Activated gamma-delta T cell treated with anti-CD3 and anti-CD28 coated beads, Interleukin-2, amount 50 U/mL, for 16 hours (primary cell): ENCODE measurements around the gene SLC38A11.
"Not testable (repeated sequence)": the region's sequence is repeated elsewhere in the genome, so short reads cannot be mapped to it uniquely, and the experiment has no call there.

Source experiments
- DNase-seq: peaks from one replicate; pipeline ENCODE4 v3.0.0-alpha.2; 2020; ENCODE audit warnings: low read depth

Gene SLC38A11, protein sequence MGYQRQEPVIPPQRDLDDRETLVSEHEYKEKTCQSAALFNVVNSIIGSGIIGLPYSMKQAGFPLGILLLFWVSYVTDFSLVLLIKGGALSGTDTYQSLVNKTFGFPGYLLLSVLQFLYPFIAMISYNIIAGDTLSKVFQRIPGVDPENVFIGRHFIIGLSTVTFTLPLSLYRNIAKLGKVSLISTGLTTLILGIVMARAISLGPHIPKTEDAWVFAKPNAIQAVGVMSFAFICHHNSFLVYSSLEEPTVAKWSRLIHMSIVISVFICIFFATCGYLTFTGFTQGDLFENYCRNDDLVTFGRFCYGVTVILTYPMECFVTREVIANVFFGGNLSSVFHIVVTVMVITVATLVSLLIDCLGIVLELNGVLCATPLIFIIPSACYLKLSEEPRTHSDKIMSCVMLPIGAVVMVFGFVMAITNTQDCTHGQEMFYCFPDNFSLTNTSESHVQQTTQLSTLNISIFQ

GRCh38 chr2:164954954-164955701, at the start of gene SLC38A11:
Gene SLC38A11 (minus strand): TSS chr2:164955525. CDS start chr2:164955247, 278 bp downstream.
- no peak for DNase-seq

DNA sequence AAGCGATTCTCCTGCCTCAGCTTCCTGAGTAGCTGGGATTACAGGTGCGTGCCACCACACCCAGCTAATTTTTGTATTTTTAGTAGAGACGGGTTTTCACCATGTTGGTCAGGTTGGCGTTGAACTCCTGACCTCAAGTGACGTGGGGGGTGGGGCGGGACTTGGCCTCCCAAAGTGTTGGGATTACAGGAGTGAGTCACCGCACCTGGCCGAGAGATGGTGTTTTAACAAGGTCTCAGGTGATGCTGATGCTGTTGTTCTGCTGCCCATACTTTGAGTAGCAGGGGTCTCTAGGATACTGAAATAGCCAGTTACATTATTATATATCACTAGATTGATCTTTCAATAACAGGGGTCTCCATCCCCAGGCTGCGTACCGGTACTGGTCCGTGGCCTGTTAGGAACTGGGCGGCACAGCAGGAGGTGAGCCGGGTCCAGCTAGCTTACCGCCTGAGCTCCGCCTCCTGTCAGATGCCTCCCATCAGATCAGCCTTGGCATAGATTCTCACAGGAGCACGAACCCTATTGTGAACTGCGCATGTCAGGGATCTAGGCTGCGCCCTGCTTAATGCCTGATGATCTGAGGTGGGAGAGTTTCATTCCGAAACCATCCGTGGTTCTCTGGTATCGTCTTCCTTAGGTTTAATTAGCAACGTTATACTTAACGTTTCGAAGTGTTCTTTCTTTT, 48.3 kb upstream of the SLC38A11 start:
- no peak for DNase-seq

- DNase-seq = no peak
Measured at GRCh38 chr2:165002638-165003037, 47.3 kb upstream of the SLC38A11 start.

GRCh38 chr2:164994664-164995299, 39.5 kb upstream of the SLC38A11 start:
- DNase-seq = not testable (repeated sequence)

GRCh38 chr2:164993287-164994016, 38.1 kb upstream of the SLC38A11 start:
- no peak for DNase-seq

DNA sequence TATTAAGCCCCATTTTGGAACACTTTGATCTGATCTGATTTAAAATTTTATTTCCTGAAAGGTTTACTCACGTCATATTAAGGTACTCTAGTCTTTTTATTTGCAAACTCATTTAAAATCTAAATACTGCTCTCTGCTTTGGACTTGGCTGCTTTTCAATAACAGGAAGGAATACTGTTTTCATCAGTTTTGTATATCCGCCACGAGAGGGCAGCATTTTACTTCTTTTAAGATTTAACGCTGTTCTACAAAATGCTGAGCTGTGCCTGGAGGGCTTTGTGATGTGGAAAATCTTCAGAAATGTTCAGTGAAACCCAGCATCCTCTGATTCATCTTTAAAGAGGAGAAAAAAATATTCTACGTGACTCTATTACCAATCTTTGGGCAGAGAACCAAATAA, 37.5 kb upstream of the SLC38A11 start:
- DNase-seq = peak; percentile 9

GRCh38 chr2:164992093-164992454, 36.7 kb upstream of the SLC38A11 start:
- DNase-seq = not testable (repeated sequence)

DNA sequence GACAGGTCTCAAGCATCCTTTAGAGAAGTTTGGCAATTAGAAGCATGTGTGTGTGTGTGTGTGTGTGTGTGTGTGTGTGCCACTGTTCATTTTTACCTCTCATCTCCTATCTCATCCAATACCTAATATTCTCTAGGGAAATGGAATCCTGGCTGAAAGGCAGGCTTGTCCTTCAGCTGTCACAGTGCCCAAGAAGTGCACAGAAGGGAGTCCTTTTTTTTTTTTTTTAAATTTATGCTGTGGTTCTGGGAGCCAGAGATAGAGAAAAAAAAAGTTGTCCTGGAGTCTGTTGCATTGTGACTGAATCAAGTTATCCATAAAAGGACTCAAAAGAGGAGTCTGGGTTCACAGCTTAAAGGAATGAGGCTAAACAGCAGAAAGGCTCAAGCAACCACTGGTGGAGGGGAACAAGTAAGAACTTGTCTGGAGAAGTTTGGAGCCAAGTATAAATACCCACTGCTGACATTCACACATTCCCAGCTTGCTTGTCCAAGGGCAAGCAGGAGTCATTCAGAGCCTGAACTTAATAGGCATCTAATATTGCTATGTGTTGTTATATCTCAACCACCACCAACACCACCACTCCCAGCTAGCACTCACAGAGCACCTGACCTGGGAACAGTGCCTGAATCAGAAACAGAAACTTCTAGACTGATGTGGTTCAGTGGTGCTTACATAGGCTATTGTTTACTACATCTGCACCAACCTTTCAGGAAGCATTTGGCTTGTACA, 36.2 kb upstream of the SLC38A11 start:
- not testable (repeated sequence) for DNase-seq

DNA sequence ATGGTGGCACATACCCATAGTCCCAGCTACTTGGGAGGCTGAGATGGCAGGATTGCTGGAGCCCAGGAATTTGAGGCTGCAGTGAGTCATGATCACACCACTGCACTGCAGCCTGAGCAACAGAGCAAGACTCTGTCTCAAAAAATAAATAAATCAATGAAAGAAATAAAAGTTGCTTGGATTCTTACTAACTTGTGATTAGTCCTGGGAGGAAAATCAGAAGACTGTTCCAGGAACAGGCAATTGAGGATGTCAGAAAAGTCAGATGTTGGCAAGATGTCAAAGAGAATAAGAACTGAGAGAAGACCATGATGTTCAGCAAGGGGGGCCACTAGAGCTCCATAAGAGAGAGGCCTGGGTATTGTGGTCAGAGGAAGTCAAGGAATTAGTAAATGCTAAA, 35.6 kb upstream of the SLC38A11 start:
- not testable (repeated sequence) for DNase-seq

DNA sequence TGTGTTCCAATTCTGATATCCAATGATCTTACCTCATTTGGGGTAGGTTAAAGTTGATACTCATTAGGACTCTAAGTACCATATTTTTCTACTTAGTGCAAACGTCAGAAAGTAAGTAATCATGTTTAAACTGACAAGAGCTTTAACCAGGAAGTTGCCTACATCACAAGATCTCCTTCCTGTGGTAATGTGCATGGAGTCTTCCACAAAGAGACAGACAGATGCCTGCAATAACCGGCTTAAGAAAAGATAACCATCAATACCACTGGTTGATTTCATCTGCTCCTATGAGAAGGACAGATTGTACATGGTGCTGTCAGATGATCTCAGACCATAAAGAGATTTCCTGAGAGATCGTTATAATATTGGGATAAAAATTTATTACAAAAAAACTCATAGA, 33.5 kb upstream of the SLC38A11 start:
- not testable (repeated sequence) for DNase-seq

DNA sequence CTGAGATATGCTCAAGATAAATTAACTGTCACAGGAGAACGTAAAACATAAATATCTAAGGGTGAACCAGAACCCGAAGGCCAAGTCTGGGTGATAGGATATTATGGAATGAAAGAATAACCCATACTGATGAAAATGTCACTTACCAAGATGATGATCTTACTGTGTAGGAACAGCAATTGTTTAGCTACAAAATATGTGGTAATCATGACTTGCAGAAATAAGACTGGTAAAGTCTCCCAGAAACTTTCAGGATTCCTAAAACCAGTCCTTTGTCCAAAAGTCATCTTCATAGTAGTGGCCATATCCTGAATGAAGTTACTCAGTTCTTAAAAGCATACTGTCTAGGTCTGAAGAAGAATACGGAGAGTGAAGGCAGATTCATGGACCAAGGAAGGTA, 30.7 kb upstream of the SLC38A11 start:
- DNase-seq = not testable (repeated sequence)

DNA sequence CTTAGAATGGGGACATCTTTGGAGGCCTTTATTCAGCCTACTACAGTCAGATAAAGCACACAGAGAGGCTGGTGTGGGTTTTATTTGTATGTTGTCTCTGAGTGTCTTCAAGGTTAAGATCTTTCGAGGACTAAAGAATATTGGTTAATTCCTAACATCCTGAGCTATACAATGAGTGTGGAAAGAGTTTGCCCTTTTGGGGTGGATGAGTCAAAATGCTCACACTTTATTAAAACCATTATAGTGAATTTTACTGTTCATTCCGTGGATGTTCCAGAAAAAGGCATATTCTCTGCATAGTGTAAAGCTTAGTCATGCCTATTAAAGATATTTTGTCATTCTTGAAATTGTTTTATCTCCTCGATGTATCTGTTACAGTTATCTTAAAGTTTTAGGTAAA, 29.1 kb upstream of the SLC38A11 start:
- DNase-seq = no peak

GRCh38 chr2:164981217-164981990, 26.1 kb upstream of the SLC38A11 start:
- no peak for DNase-seq

- not testable (repeated sequence) for DNase-seq
Measured at GRCh38 chr2:164980688-164981087, 25.4 kb upstream of the SLC38A11 start.

DNA sequence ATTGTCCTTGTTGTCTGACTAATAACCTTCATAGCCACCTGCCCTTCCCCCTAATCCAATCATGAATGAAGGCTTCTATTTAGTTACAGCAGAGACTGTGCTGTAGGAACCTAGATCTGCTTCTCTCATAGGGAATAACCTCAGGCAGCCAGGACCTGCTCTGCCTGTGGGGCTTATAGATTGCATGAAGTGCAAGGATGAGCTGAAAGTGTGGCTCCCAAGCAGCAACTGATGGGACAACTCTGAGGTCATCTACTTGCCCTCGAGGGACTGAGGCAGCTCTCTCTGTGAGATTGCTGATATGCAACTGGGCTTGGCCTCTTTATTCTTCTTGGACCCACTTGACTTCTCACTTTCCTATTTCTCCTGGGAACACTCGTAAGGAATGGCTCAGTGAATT, 23.8 kb upstream of the SLC38A11 start:
- no peak for DNase-seq

DNA sequence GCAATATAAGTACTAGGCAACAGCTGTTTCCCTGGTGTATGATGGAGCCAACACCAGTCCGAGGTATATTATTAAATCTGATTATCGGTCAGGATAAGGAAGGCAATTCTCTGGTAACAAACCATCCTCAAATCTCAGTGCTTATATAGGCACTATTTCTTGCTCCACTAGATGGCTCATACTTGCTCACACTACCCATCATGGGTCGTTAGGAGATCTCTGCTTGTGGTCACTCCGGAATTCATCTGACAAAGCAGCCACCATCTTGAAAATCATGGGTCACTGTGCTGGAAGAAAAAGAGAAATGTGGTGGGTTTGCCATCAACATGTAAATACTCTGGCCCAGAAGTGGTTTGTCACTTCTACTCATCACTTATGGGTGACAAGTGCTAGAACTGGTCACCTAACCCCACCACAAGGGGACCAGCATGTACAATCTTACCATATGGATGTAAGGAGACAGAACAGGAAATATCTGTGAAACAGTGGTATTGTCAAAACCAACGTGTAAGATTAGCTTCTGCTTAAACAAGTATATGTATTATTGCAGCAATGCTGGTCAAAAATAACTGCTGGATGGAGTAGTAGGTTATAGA, 21.6 kb upstream of the SLC38A11 start:
- DNase-seq = not testable (repeated sequence)

DNA sequence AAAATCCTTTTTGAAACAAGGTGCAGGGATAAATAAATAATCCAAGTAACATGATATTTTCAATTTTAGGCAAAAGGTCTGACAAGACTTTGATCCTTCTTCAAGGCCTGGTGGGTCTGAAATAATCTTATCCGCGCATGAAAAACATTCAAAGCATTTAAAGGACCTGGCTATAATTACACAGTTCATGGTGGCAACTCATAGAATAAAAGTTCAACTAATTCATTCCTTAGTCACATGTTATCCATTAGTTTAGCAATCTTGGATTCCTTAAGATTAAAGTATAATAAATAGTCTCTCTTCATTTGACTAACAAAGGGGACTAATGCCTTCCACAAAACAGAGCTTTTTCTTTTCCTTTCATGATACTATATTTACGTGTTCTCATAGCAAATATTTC, 21.0 kb upstream of the SLC38A11 start:
- no peak for DNase-seq

- no peak for DNase-seq
Measured at GRCh38 chr2:164975891-164976290, 20.6 kb upstream of the SLC38A11 start.

DNA sequence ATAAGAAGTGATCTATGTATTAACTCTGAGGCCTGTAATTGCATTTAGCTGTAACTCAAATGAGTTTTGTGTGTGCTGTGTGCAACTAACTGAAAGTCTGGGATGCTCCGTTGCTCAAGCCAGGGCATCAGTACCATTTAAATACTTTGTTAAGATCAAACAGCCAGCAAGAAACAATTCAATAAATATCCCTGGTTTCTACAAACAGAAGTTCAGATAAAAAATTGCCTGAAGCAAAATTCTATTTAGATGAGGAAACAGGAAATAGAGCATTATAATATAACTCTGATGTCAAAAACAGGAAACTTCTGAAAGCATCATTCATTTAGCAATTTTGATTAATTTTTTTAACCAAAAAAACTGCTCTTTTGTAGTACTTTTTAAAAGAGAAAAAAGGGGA, 18.9 kb upstream of the SLC38A11 start:
- no peak for DNase-seq

- no peak for DNase-seq
Measured at GRCh38 chr2:164972216-164972615, 16.9 kb upstream of the SLC38A11 start.
